ENCODE results near the gene DNAL4. TPM values are rescaled to one million over a fixed set of nuclear protein-coding genes. Genes with fewer than 3 reads are reported as not detected.

DNAL4 gene
- total and polyA plus RNA-seq, 11 donors = 7.9 to 16.4 (median 10.4) TPM

GRCh38 chr22:38793317-38793716 is 626 bp downstream of the DNAL4 start:
- H3K27ac ChIP-seq = peak overlapping the region; percentile 76 to 93 (median 85)
- H3K9me3 ChIP-seq = no peaks in the 10 kb centered on the region
- DNase-seq (no peak), ATAC-seq (no peak)
- H3K4me1 ChIP-seq = peaks cover 0 to 32% (median 22%) of the 10 kb centered on the region in 12 donors
- peaks cover 0 to 18% (median 10%) of the 10 kb centered on the region in 9 donors for H3K36me3 ChIP-seq
- H3K27me3 ChIP-seq = no peaks in the 10 kb centered on the region
- TF ChIP-seq CTCF (IDR thresholded peaks at IDR 0.05) (no peak), POLR2A (IDR thresholded peaks at IDR 0.05) (no peak)
- H3K4me3 ChIP-seq = peak overlapping the region; percentile 64 to 94 (median 86)
- intact Hi-C loops (cut with DNase I) = loop anchor here in 2 of 10 donors (5.0 to 10.0 kb wide), 2 partner anchors 51 to 74 kb away; partner anchors contain the start of gene NPTXR (in 1 of the 2)
- 17 to 21% (median 18%) methylated on average over 9 of the region's 9 CpGs for WGBS, 4 donors

GRCh38 chr22:38792833-38793232 is 1.1 kb downstream of the DNAL4 start:
- Histone ChIP-seq H3K9me3 (no peaks in the 10 kb centered on the region), H3K36me3 (peaks cover 0 to 18% (median 10%) of the 10 kb centered on the region in 9 donors), H3K27ac (peak overlapping the region in 10 of 12 donors; percentile 79 to 93 (median 86)), H3K27me3 (no peaks in the 10 kb centered on the region), H3K4me3 (peak overlapping the region in 9 of 12 donors; percentile 65 to 94 (median 88)), H3K4me1 (peaks cover 3 to 36% (median 27%) of the 10 kb centered on the region in 12 donors)
- ATAC-seq (no peak), DNase-seq (no peak)
- intact Hi-C loops (cut with DNase I) = loop anchor here in 2 of 10 donors (5.0 to 10.0 kb wide), 2 partner anchors 52 to 74 kb away; partner anchors contain the start of gene NPTXR (in 1 of the 2)
- no peak for TF ChIP-seq POLR2A (IDR thresholded peaks at IDR 0.05)
- TF ChIP-seq CTCF (IDR thresholded peaks at IDR 0.05) = no peak
- WGBS, 4 donors = 60 to 65% (median 63%) methylated on average over 4 of the region's 4 CpGs

GRCh38 chr22:38789606-38790005 is 4.3 kb downstream of the DNAL4 start:
- H3K27ac ChIP-seq = peak overlapping the region in 11 of 12 donors; percentile 74 to 92 (median 82)
- H3K36me3 ChIP-seq = peaks cover 0 to 18% (median 10%) of the 10 kb centered on the region in 9 donors
- 75 to 96% (median 92%) methylated on average over 4 of the region's 4 CpGs for WGBS, 4 donors

More at GRCh38 chr22:38789606-38790005, 4.3 kb downstream of the DNAL4 start:
- TF ChIP-seq POLR2A (IDR thresholded peaks at IDR 0.05) = no peak
- TF ChIP-seq CTCF (IDR thresholded peaks at IDR 0.05) = no peak
- no peaks in the 10 kb centered on the region for H3K9me3 ChIP-seq
- H3K4me3 ChIP-seq = no peak overlapping the region
- ATAC-seq (no peak), DNase-seq (no peak)
- H3K27me3 ChIP-seq = no peaks in the 10 kb centered on the region
- peaks cover 4 to 63% (median 44%) of the 10 kb centered on the region in 12 donors for H3K4me1 ChIP-seq
- intact Hi-C loops (cut with DNase I) = loop anchor here in 3 of 10 donors (5.0 to 10.0 kb wide), 3 partner anchors 55 to 135 kb away; partner anchors contain the start of gene NPTXR (in 2 of the 3)
